SK-N-SH (cell line): ENCODE results near the gene MICAL2. TPM values are rescaled to one million over a fixed set of nuclear protein-coding genes. Genes with fewer than 3 reads are reported as not detected.
A peak's percentile ranks its signal among the peaks of the same experiment; 100 is the strongest.

Experiments
- CTCF ChIA-PET: fragments of 300-600, 350-600 bp; formaldehyde crosslinking; extraction: SDS; loops from one replicate; lab custom pipeline; 2021; lab: Yijun Ruan, JAX
- POLR2A ChIA-PET: fragments of 350-600 bp; sonication (Branson Sonifier 250); formaldehyde crosslinking; extraction: SDS; loops from one replicate; lab custom pipeline; 2020; ENCODE audit warnings: antibody characterized with exemption, inconsistent platforms; lab: Yijun Ruan, JAX
- DNase-seq: peaks from one replicate; pipeline ENCODE4 v3.0.0; 2012
- H2AFZ ChIP-seq: fragments of 200-600 bp; sonication (generic); 2 replicates; pipeline ENCODE4 v1.8.1; 2016; ENCODE audit warnings: antibody characterized with exemption, mild to moderate bottlenecking, low read depth
- H3F3A ChIP-seq: fragments of 200-600 bp; sonication (generic); replicated peaks from 2 replicates; pipeline ENCODE3; 2016; ENCODE audit warnings: antibody characterized with exemption, mild to moderate bottlenecking; ENCODE audit not compliant: insufficient read depth
- H3K27ac ChIP-seq, 2 experiments: fragments of 200-500 bp in 1 of 2; fragments of 200-600 bp in 1 of 2; sonication (Bioruptor generic) in 1 of 2; sonication (generic), shearing (Covaris generic) in 1 of 2; 2 replicates each; pipeline versions ENCODE4 v1.5.1 to v1.6.1; 2014 to 2016; ENCODE audit warnings: low read depth in 2 of 2, inconsistent platforms in 1 of 2, low read length in 1 of 2, mild to moderate bottlenecking in 1 of 2, mixed read lengths in 1 of 2
- H3K27me3 ChIP-seq: fragments of 200-600 bp; sonication (generic), shearing (Covaris generic); 2 replicates; pipeline ENCODE4 v1.6.1; 2016; ENCODE audit warnings: mixed run types; ENCODE audit not compliant: insufficient read depth
- H3K36me3 ChIP-seq, 2 experiments: fragments of 200-500 bp in 1 of 2; fragments of 200-600 bp in 1 of 2; sonication (Bioruptor generic) in 1 of 2; sonication (generic) in 1 of 2; replicated peaks in 1 of 2; 2 replicates each; pipeline versions ENCODE3 to v1.5.1; 2014 to 2016; ENCODE audit warnings: low read length in 1 of 2, mild to moderate bottlenecking in 1 of 2; ENCODE audit not compliant: insufficient read depth in 2 of 2, control insufficient read depth in 1 of 2
- H3K4me1 ChIP-seq, 2 experiments: fragments of 200-500 bp in 1 of 2; fragments of 200-600 bp in 1 of 2; sonication (Bioruptor generic) in 1 of 2; sonication (generic), shearing (Covaris generic) in 1 of 2; 2 replicates each; pipeline versions ENCODE4 v1.5.1 to v1.6.1; 2014 to 2016; ENCODE audit warnings: low read depth in 1 of 2, low read length in 1 of 2, mixed run types in 1 of 2; ENCODE audit not compliant: insufficient read depth in 2 of 2, control insufficient read depth in 1 of 2
- H3K4me2 ChIP-seq: fragments of 200-600 bp; sonication (generic), shearing (Covaris generic); 2 replicates; pipeline ENCODE4 v1.6.1; 2017; ENCODE audit warnings: mixed run types
- H3K4me3 ChIP-seq, 2 experiments: fragments of 200-500 bp in 1 of 2; fragments of 200-600 bp in 1 of 2; sonication (Bioruptor generic) in 1 of 2; sonication (generic), shearing (Covaris generic) in 1 of 2; 2 replicates each; pipeline versions ENCODE4 v1.5.1 to v1.8.1; 2014 to 2016; ENCODE audit warnings: low read depth in 2 of 2, inconsistent platforms in 1 of 2, low read length in 1 of 2, mild to moderate bottlenecking in 1 of 2, mixed read lengths in 1 of 2, moderate library complexity in 1 of 2
- H3K79me2 ChIP-seq: fragments of 200-600 bp; sonication (generic); 2 replicates; pipeline ENCODE4 v1.8.1; 2017; ENCODE audit warnings: mild to moderate bottlenecking; ENCODE audit not compliant: insufficient read depth
- H3K9ac ChIP-seq: fragments of 200-600 bp; sonication (generic); 2 replicates; pipeline ENCODE4 v1.6.1; 2017; ENCODE audit warnings: mixed run types
- H3K9me2 ChIP-seq: fragments of 200-600 bp; sonication (generic); 2 replicates; pipeline ENCODE4 v1.6.1; 2017; ENCODE audit warnings: mixed run types
- H3K9me3 ChIP-seq: fragments of 200-600 bp; sonication (generic); 2 replicates; pipeline ENCODE4 v1.6.1; 2017; ENCODE audit warnings: mixed run types, mild to moderate bottlenecking, moderate library complexity
- H4K20me1 ChIP-seq: fragments of 200-600 bp; sonication (generic); 2 replicates; pipeline ENCODE4 v1.6.1; 2017; ENCODE audit warnings: mild to moderate bottlenecking, mixed run types; ENCODE audit not compliant: insufficient read depth
- EP300 ChIP-seq, 2 experiments: IDR thresholded peaks; 2 replicates each; pipeline versions ENCODE4 v1.4.0 to v1.6.1; 2012; ENCODE audit warnings: borderline replicate concordance in 1 of 2, low read depth in 1 of 2, low read length in 1 of 2
- FOSL2 ChIP-seq: IDR thresholded peaks from 2 replicates; pipeline ENCODE4 v1.4.0; 2012; ENCODE audit warnings: low read depth, mild to moderate bottlenecking, moderate library complexity, borderline replicate concordance
- GABPA ChIP-seq: IDR thresholded peaks from 2 replicates; pipeline ENCODE4 v1.4.0; 2012; ENCODE audit warnings: low read depth, mild to moderate bottlenecking
- JUND ChIP-seq: IDR thresholded peaks from 2 replicates; pipeline ENCODE4 v1.4.0; 2012
- MAX ChIP-seq: IDR thresholded peaks from 2 replicates; pipeline ENCODE4 v1.4.0; 2012; ENCODE audit warnings: low read depth
- MEF2A ChIP-seq: IDR thresholded peaks from 2 replicates; pipeline ENCODE4 v1.4.0; 2012; ENCODE audit warnings: low read depth, borderline replicate concordance
- NFIC ChIP-seq: IDR thresholded peaks from 2 replicates; pipeline ENCODE4 v1.4.0; 2012; ENCODE audit warnings: borderline replicate concordance
- PBX3 ChIP-seq: IDR thresholded peaks from 2 replicates; pipeline ENCODE4; 2012
- POLR2AphosphoS5 ChIP-seq: IDR thresholded peaks from 2 replicates; pipeline ENCODE4 v1.6.1; 2012; ENCODE audit warnings: low read depth, low read length
- RAD21 ChIP-seq: IDR thresholded peaks from 2 replicates; pipeline ENCODE4 v1.6.1; 2012; ENCODE audit warnings: mild to moderate bottlenecking, low read length
- RCOR1 ChIP-seq: fragments of 150-350 bp; IDR thresholded peaks from 2 replicates; pipeline ENCODE4 v1.6.1; 2017; ENCODE audit warnings: antibody characterized with exemption, low read length
- SIN3A ChIP-seq: IDR thresholded peaks from 2 replicates; pipeline ENCODE4 v1.6.1; 2012; ENCODE audit warnings: low read depth, mild to moderate bottlenecking, low read length, moderate library complexity, borderline replicate concordance
- SMC3 ChIP-seq: IDR thresholded peaks from 2 replicates; pipeline ENCODE4 v1.6.1; 2012; ENCODE audit warnings: low read depth, low read length, improper control_type of control experiment
- TAF1 ChIP-seq: IDR thresholded peaks from 2 replicates; pipeline ENCODE4 v1.6.1; 2012; ENCODE audit warnings: low read depth, mild to moderate bottlenecking, low read length, moderate library complexity, borderline replicate concordance
- TEAD4 ChIP-seq: IDR thresholded peaks from 2 replicates; pipeline ENCODE4 v1.4.0; 2012; ENCODE audit warnings: mild to moderate bottlenecking, borderline replicate concordance; ENCODE audit not compliant: insufficient read depth
- WGBS: methylation state at CpG from one replicate; pipeline ENCODE4 v1.1.6; 2017; ENCODE audit warnings: low lambda C conversion rate; 5-methylcytosine and 5-hydroxymethylcytosine counted together
- polyA plus RNA-seq, 3 experiments: library from polyadenylated mRNA; depleted of rRNA; stranded (reverse); fragments of >200 nt; gene quantifications; 2 replicates each; pipeline ENCODE4 v1.2.3, GENCODE V29; 2012
- TF ChIP-seq, protein P1 (sequence below): fragments of 150-350 bp; IDR thresholded peaks from 2 replicates; pipeline ENCODE4 v1.6.1; 2016; ENCODE audit warnings: mild to moderate bottlenecking, low read depth, low read length
- TF ChIP-seq, protein P2 (sequence below): IDR thresholded peaks from 2 replicates; pipeline ENCODE4 v1.6.1; 2012; ENCODE audit warnings: mild to moderate bottlenecking, low read depth, low read length, moderate library complexity
- TF ChIP-seq, protein P3 (sequence below): IDR thresholded peaks from 2 replicates; pipeline ENCODE4 v1.4.0; 2012; ENCODE audit warnings: low read depth, borderline replicate concordance

Gene MICAL2
- polyA plus RNA-seq, 1 of the 3 experiments (the other 2 are of a cell fraction): 54.6 TPM

DNA sequence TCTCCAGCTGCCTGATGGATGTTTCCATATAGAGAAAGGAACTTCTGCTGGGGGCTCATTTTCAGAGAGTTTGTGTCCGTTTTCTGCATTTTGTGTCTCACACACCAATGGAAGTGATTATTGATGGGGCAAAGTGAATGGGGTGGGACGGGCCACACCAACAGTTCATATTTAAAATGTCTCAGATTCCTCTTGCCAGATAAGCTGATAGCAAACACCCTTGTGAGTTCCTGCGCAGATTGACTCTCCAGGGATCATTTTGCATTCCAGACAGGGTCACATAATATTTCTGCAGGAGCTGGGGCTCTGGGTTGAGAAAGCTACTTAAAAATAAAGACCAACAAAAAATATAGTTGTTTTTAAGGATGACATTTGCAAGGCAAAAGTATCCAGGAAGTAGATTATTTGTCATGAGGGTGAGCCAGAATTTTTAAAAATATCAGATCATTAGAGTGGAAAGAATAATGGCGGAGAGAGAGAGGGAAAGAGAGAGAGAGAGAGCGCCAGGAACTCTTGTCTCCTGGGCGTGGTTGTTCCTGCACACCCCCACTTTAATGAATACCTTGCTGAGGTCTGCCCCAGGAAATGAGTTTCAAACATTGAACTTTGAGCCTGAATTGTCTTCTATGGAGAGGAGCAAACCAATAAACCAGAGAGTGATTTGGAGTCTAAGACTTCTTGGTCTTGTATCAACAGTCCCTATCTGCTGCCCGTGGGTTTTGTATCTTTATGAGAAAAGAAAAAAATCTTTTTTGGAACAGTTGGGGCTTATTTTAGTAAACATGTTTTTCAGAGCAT lies 33.3 kb downstream of the MICAL2 start:
- no peaks in the 10 kb centered on the region for H3K9me3 ChIP-seq
- TF ChIP-seq MAX (no peak), POLR2AphosphoS5 (no peak), RCOR1 (no peak), TEAD4 (no peak), SMC3 (no peak), SIN3A (no peak), JUND (no peak), PBX3 (no peak), RAD21 (no peak), MEF2A (no peak), EP300 (IDR thresholded peaks at IDR 0.05; ENCODE audit: borderline replicate concordance in 1 of 2, low read depth in 1 of 2, low read length in 1 of 2) (no peak), TAF1 (no peak), FOSL2 (no peak), NFIC (no peak), GABPA (no peak)
- TF ChIP-seq, protein P1, sequence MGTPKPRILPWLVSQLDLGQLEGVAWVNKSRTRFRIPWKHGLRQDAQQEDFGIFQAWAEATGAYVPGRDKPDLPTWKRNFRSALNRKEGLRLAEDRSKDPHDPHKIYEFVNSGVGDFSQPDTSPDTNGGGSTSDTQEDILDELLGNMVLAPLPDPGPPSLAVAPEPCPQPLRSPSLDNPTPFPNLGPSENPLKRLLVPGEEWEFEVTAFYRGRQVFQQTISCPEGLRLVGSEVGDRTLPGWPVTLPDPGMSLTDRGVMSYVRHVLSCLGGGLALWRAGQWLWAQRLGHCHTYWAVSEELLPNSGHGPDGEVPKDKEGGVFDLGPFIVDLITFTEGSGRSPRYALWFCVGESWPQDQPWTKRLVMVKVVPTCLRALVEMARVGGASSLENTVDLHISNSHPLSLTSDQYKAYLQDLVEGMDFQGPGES: no peak
- TF ChIP-seq, protein P2, sequence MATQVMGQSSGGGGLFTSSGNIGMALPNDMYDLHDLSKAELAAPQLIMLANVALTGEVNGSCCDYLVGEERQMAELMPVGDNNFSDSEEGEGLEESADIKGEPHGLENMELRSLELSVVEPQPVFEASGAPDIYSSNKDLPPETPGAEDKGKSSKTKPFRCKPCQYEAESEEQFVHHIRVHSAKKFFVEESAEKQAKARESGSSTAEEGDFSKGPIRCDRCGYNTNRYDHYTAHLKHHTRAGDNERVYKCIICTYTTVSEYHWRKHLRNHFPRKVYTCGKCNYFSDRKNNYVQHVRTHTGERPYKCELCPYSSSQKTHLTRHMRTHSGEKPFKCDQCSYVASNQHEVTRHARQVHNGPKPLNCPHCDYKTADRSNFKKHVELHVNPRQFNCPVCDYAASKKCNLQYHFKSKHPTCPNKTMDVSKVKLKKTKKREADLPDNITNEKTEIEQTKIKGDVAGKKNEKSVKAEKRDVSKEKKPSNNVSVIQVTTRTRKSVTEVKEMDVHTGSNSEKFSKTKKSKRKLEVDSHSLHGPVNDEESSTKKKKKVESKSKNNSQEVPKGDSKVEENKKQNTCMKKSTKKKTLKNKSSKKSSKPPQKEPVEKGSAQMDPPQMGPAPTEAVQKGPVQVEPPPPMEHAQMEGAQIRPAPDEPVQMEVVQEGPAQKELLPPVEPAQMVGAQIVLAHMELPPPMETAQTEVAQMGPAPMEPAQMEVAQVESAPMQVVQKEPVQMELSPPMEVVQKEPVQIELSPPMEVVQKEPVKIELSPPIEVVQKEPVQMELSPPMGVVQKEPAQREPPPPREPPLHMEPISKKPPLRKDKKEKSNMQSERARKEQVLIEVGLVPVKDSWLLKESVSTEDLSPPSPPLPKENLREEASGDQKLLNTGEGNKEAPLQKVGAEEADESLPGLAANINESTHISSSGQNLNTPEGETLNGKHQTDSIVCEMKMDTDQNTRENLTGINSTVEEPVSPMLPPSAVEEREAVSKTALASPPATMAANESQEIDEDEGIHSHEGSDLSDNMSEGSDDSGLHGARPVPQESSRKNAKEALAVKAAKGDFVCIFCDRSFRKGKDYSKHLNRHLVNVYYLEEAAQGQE: no peak
- TF ChIP-seq, protein P3, sequence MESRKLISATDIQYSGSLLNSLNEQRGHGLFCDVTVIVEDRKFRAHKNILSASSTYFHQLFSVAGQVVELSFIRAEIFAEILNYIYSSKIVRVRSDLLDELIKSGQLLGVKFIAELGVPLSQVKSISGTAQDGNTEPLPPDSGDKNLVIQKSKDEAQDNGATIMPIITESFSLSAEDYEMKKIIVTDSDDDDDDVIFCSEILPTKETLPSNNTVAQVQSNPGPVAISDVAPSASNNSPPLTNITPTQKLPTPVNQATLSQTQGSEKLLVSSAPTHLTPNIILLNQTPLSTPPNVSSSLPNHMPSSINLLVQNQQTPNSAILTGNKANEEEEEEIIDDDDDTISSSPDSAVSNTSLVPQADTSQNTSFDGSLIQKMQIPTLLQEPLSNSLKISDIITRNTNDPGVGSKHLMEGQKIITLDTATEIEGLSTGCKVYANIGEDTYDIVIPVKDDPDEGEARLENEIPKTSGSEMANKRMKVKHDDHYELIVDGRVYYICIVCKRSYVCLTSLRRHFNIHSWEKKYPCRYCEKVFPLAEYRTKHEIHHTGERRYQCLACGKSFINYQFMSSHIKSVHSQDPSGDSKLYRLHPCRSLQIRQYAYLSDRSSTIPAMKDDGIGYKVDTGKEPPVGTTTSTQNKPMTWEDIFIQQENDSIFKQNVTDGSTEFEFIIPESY: no peak
- TF ChIP-seq, all 33 proteins: peak for 0
- Histone ChIP-seq H3K27ac (peak overlapping the region in 1 of 2 experiments; percentile 99; a peak in 2 of 4 replicates), H3K4me1 (peaks cover 0 to 31% of the 10 kb centered on the region in 2 experiments; a peak in 2 of 4 replicates), H3K4me2 (no peak overlapping the region), H3K79me2 (peaks cover 100% of the 10 kb centered on the region), H2AFZ (no peak overlapping the region), H3K36me3 (peaks cover 6 to 36% of the 10 kb centered on the region in 2 experiments), H3F3A (peaks cover 25% of the 10 kb centered on the region), H4K20me1 (no peaks in the 10 kb centered on the region), H3K4me3 (no peak overlapping the region), H3K9ac (no peak overlapping the region), H3K27me3 (no peaks in the 10 kb centered on the region), H3K9me2 (no peaks in the 10 kb centered on the region)
- CTCF ChIA-PET: no interaction called here
- POLR2A ChIA-PET: no interaction called here
- DNase-seq: no peak
- WGBS: 84% methylated on average over 7 of the region's 7 CpGs
